WTC11 (cell line): Measurements from ENCODE around the gene LCE1D.

Experiments used
- CREB1 ChIP-seq: sonication (generic); formaldehyde crosslinking; IDR thresholded peaks from 2 replicates; pipeline ENCODE4 v1.8.0; 2023; ENCODE audit warnings: mild to moderate bottlenecking, missing genetic modification reagents
- GABPB1 ChIP-seq: sonication (generic); formaldehyde crosslinking; IDR thresholded peaks from 2 replicates; pipeline ENCODE4 v1.8.1; 2023; ENCODE audit warnings: mild to moderate bottlenecking, missing genetic modification reagents
- MAX ChIP-seq: sonication (generic); formaldehyde crosslinking; IDR thresholded peaks from 2 replicates; pipeline ENCODE4 v1.8.0; 2022; ENCODE audit warnings: mild to moderate bottlenecking, missing genetic modification reagents
- NR2C2 ChIP-seq: sonication (generic); formaldehyde crosslinking; IDR thresholded peaks from 2 replicates; pipeline ENCODE4 v1.8.0; 2022; ENCODE audit warnings: mild to moderate bottlenecking, missing genetic modification reagents
- SMAD4 ChIP-seq: sonication (generic); formaldehyde crosslinking; IDR thresholded peaks from 2 replicates; pipeline ENCODE4 v1.8.0; 2022; ENCODE audit warnings: mild to moderate bottlenecking, missing genetic modification reagents
- TEAD4 ChIP-seq: sonication (generic); formaldehyde crosslinking; IDR thresholded peaks from 2 replicates; pipeline ENCODE4 v1.8.0; 2022; ENCODE audit warnings: mild to moderate bottlenecking, missing genetic modification reagents
- ZNF512 ChIP-seq: sonication (generic); formaldehyde crosslinking; IDR thresholded peaks from 2 replicates; pipeline ENCODE4 v1.8.1; 2022; ENCODE audit warnings: missing genetic modification reagents, borderline replicate concordance
- TF ChIP-seq, protein P1 (sequence below): fragments of 200-600 bp; IDR thresholded peaks from 2 replicates; pipeline ENCODE4 v1.8.0; 2022; ENCODE audit warnings: antibody characterized with exemption
- TF ChIP-seq, protein P2 (sequence below): sonication (generic); formaldehyde crosslinking; IDR thresholded peaks from 2 replicates; pipeline ENCODE4 v1.8.1; 2022; ENCODE audit warnings: mild to moderate bottlenecking, moderate library complexity, missing genetic modification reagents

DNA sequence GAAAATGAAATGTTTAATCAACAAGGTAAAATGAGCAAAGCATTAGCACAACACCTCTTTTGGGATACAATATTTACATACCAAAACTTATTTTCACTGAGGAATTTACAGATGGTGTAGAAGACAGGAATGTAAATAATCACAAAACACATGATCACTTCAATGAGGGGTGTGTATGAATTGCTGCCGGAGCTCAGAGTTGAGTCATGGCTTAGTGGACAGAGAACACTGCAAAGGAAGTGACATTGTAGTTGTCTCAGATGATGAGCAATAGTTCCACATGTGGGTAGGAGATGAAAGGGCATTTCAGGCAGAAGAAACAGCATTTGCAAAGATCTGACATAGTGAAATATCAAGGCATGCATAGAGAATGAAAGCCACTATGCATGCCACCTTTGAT, 44.3 kb upstream of the LCE1D start:
- TF ChIP-seq, protein P1, sequence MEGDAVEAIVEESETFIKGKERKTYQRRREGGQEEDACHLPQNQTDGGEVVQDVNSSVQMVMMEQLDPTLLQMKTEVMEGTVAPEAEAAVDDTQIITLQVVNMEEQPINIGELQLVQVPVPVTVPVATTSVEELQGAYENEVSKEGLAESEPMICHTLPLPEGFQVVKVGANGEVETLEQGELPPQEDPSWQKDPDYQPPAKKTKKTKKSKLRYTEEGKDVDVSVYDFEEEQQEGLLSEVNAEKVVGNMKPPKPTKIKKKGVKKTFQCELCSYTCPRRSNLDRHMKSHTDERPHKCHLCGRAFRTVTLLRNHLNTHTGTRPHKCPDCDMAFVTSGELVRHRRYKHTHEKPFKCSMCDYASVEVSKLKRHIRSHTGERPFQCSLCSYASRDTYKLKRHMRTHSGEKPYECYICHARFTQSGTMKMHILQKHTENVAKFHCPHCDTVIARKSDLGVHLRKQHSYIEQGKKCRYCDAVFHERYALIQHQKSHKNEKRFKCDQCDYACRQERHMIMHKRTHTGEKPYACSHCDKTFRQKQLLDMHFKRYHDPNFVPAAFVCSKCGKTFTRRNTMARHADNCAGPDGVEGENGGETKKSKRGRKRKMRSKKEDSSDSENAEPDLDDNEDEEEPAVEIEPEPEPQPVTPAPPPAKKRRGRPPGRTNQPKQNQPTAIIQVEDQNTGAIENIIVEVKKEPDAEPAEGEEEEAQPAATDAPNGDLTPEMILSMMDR, result no peak
- TF ChIP-seq CREB1 (CRISPR knock-in tag), result no peak
- TF ChIP-seq SMAD4, result no peak
- TF ChIP-seq ZNF512, result no peak
- TF ChIP-seq MAX (CRISPR knock-in tag), result no peak
- TF ChIP-seq GABPB1 (CRISPR knock-in tag), result no peak
- TF ChIP-seq NR2C2 (CRISPR knock-in tag), result no peak
- TF ChIP-seq TEAD4 (CRISPR knock-in tag), result no peak
- TF ChIP-seq, protein P2, sequence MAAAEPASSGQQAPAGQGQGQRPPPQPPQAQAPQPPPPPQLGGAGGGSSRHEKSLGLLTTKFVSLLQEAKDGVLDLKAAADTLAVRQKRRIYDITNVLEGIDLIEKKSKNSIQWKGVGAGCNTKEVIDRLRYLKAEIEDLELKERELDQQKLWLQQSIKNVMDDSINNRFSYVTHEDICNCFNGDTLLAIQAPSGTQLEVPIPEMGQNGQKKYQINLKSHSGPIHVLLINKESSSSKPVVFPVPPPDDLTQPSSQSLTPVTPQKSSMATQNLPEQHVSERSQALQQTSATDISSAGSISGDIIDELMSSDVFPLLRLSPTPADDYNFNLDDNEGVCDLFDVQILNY (CRISPR knock-in tag), result no peak
